SU-DHL-6 (cell line): ENCODE results near the gene AMH.

ENCODE experiments used
- H2AFZ ChIP-seq: fragments of 200-600 bp; sonication (generic); 2 replicates; pipeline ENCODE4 v1.6.1; 2014; ENCODE audit warnings: low read depth, mild to moderate bottlenecking, moderate library complexity, mixed read lengths, antibody characterized with exemption, low read length; ENCODE audit not compliant: severe bottlenecking
- H3F3A ChIP-seq: fragments of 200-600 bp; shearing (Covaris generic); 2 replicates; pipeline ENCODE4 v1.6.0; 2016; ENCODE audit warnings: antibody characterized with exemption, mild to moderate bottlenecking; ENCODE audit not compliant: insufficient read depth
- H3K27ac ChIP-seq: fragments of 200-600 bp; sonication (generic); 2 replicates; pipeline ENCODE4 v1.5.1; 2016; ENCODE audit warnings: low read depth, mild to moderate bottlenecking, low read length, moderate library complexity, mixed read lengths
- H3K27me3 ChIP-seq: fragments of 200-600 bp; sonication (generic), shearing (Covaris generic); 2 replicates; pipeline ENCODE4 v1.6.0; 2014; ENCODE audit warnings: mild to moderate bottlenecking, low read length
- H3K36me3 ChIP-seq: fragments of 200-600 bp; sonication (generic); 2 replicates; pipeline ENCODE4 v1.6.1; 2014; ENCODE audit warnings: mild to moderate bottlenecking, low read length, mixed read lengths
- H3K4me2 ChIP-seq: fragments of 300-600, 200-600 bp; shearing (Covaris generic), sonication (generic); 2 replicates; pipeline ENCODE4 v1.6.0; 2014; ENCODE audit warnings: low read length, low read depth, mild to moderate bottlenecking; ENCODE audit not compliant: poor library complexity, severe bottlenecking
- H3K4me3 ChIP-seq: fragments of 200-600 bp; sonication (generic); 2 replicates; pipeline ENCODE4 v1.5.1; 2014; ENCODE audit warnings: antibody characterized with exemption, low read length, mild to moderate bottlenecking, mixed read lengths; ENCODE audit not compliant: insufficient read depth, poor library complexity, severe bottlenecking
- H3K79me2 ChIP-seq: fragments of 200-600 bp; sonication (generic); 2 replicates; pipeline ENCODE4 v1.6.1; 2014; ENCODE audit warnings: mild to moderate bottlenecking, low read length, moderate library complexity; ENCODE audit not compliant: insufficient read depth
- H3K9ac ChIP-seq: fragments of 200-600 bp; sonication (generic); 2 replicates; pipeline ENCODE4 v1.7.0; 2014; ENCODE audit warnings: mild to moderate bottlenecking, low read length
- H3K9me2 ChIP-seq: fragments of 200-600 bp; sonication (generic); replicated peaks from 2 replicates; pipeline ENCODE4 v1.6.1; 2014; ENCODE audit warnings: low read length; ENCODE audit not compliant: insufficient read depth
- H3K9me3 ChIP-seq: fragments of 200-600 bp; sonication (generic); 2 replicates; pipeline ENCODE4 v1.6.1; 2014; ENCODE audit warnings: low read length, mixed read lengths; ENCODE audit not compliant: insufficient read depth
- H4K20me1 ChIP-seq: fragments of 200-600 bp; sonication (generic); 2 replicates; pipeline ENCODE4 v1.6.1; 2014; ENCODE audit warnings: low read depth, mild to moderate bottlenecking, antibody characterized with exemption, low read length, moderate library complexity, mixed read lengths
- CTCF ChIP-seq: fragments of 200-600 bp; sonication (generic); IDR thresholded peaks from one replicate; pipeline ENCODE4 v1.5.1; 2017; ENCODE audit warnings: antibody characterized with exemption, mild to moderate bottlenecking, low read length, moderate library complexity; ENCODE audit not compliant: insufficient read depth, poor library complexity, severe bottlenecking
- EZH2phosphoT487 ChIP-seq: fragments of 200-600 bp; sonication (generic), shearing (Covaris generic); conservative IDR thresholded peaks from 2 replicates; pipeline ENCODE4 v1.6.1; 2018; ENCODE audit warnings: mild to moderate bottlenecking, antibody characterized with exemption, low read length, moderate library complexity, mixed read lengths

The AMH gene

GRCh38 chr19:2213799-2214198 is 35.3 kb upstream of the AMH start:
- Histone ChIP-seq H3F3A (no peaks in the 10 kb centered on the region), H3K9ac (no peak overlapping the region), H3K4me2 (no peak overlapping the region), H3K9me2 (no peaks in the 10 kb centered on the region), H3K27ac (no peak overlapping the region), H3K4me3 (no peak overlapping the region), H3K27me3 (no peaks in the 10 kb centered on the region), H3K79me2 (no peaks in the 10 kb centered on the region), H3K9me3 (no peaks in the 10 kb centered on the region), H4K20me1 (no peaks in the 10 kb centered on the region), H2AFZ (no peak overlapping the region), H3K36me3 (no peaks in the 10 kb centered on the region)
- no peak for TF ChIP-seq CTCF

GRCh38 chr19:2214251-2214650 is 34.9 kb upstream of the AMH start:
- TF ChIP-seq EZH2phosphoT487 (no peak), CTCF (no peak)
- no peaks in the 10 kb centered on the region for H3F3A ChIP-seq
- H4K20me1 ChIP-seq: no peaks in the 10 kb centered on the region
- no peak overlapping the region for H3K4me3 ChIP-seq
- H2AFZ ChIP-seq: no peak overlapping the region
- no peaks in the 10 kb centered on the region for H3K9me3 ChIP-seq
- H3K27ac ChIP-seq: no peak overlapping the region
- no peaks in the 10 kb centered on the region for H3K27me3 ChIP-seq
- no peaks in the 10 kb centered on the region for H3K9me2 ChIP-seq
- no peaks in the 10 kb centered on the region for H3K36me3 ChIP-seq
- no peak overlapping the region for H3K4me2 ChIP-seq
- H3K79me2 ChIP-seq: no peaks in the 10 kb centered on the region
- H3K9ac ChIP-seq: no peak overlapping the region

- Histone ChIP-seq H4K20me1 (no peaks in the 10 kb centered on the region), H3K79me2 (no peaks in the 10 kb centered on the region), H3K9me2 (no peaks in the 10 kb centered on the region), H3K4me2 (no peak overlapping the region), H2AFZ (no peak overlapping the region), H3F3A (no peaks in the 10 kb centered on the region), H3K9ac (no peak overlapping the region), H3K4me3 (no peak overlapping the region), H3K36me3 (no peaks in the 10 kb centered on the region), H3K27me3 (no peaks in the 10 kb centered on the region), H3K9me3 (no peaks in the 10 kb centered on the region), H3K27ac (no peak overlapping the region)
- TF ChIP-seq CTCF (no peak), EZH2phosphoT487 (no peak)
These were observed 33.8 kb upstream of the AMH start for GRCh38 chr19:2215281-2215751.
